BLaER1 (cell line): ENCODE measurements around the gene ACOX2.

Experiments used
- H3K27ac ChIP-seq: shearing (Covaris generic); formaldehyde crosslinking; 2 replicates; pipeline ENCODE4 v1.8.1; 2022
- H3K27me3 ChIP-seq: shearing (Covaris generic); formaldehyde crosslinking; 2 replicates; pipeline ENCODE4 v1.8.1; 2022
- H3K36me3 ChIP-seq: shearing (Covaris generic); formaldehyde crosslinking; 2 replicates; pipeline ENCODE4 v1.8.1; 2022
- H3K4me1 ChIP-seq: shearing (Covaris generic); formaldehyde crosslinking; 2 replicates; pipeline ENCODE4 v1.8.1; 2022
- H3K4me2 ChIP-seq: shearing (Covaris generic); formaldehyde crosslinking; 2 replicates; pipeline ENCODE4 v1.8.1; 2022
- H3K4me3 ChIP-seq: shearing (Covaris generic); formaldehyde crosslinking; 2 replicates; pipeline ENCODE4 v1.8.1; 2022
- H3K9ac ChIP-seq: shearing (Covaris generic); formaldehyde crosslinking; 2 replicates; pipeline ENCODE4 v1.8.1; 2022
- H3K9me3 ChIP-seq: shearing (Covaris generic); formaldehyde crosslinking; 2 replicates; pipeline ENCODE4 v1.8.1; 2022
- H4K20me1 ChIP-seq: shearing (Covaris generic); formaldehyde crosslinking; 2 replicates; pipeline ENCODE4 v1.8.1; 2022
- Cebpa-rat ChIP-seq: shearing (Covaris generic); IDR thresholded peaks from 2 replicates; pipeline ENCODE4 v1.8.1; 2022

Gene ACOX2

DNA sequence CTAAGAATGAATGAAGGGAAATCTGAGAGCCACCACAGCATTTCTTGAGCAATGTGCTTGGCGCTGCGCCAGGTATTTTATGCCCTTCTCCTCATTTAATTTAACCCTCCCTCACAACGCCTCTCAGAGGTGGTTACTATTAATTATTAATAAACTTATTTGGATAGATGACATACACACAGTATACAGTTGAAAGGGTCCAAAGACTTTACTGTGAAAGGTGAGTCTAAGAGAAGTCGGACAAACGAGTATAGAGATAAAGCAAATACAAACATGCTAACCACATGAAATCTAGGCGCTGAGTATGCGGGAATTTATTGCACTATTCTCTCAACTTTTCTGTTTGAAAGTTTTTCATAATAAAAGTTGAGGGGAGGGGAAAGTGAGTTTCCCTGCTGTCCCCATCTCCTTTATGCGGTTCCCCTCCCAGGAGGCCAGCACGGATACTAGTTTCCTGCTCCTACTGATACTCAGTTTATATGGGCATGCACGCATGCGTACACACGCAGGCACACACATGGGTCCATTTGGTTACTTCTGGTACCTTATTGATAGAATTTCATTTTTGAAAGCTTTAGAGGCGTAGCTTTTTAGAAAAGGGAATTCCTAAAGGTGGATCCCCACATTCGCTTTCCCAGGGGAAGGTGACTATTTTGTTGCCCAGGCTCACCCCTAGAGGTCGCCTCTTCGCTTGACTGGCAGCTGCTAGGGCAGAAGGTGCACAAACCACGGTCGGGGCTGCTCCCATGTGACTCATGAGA is 73.6 kb downstream of the ACOX2 start:
- H3K4me3 ChIP-seq = 0 out of 2 replicates have a peak overlapping the region, but pooled peaks have one; percentile 26
- no peaks in the 10 kb centered on the region for H3K36me3 ChIP-seq
- no peaks in the 10 kb centered on the region for H3K9me3 ChIP-seq
- no peak overlapping the region for H3K27ac ChIP-seq
- H3K9ac ChIP-seq = no peak overlapping the region
- peaks cover 14% of the 10 kb centered on the region for H3K4me1 ChIP-seq
- peak overlapping the region; percentile 70 for H3K4me2 ChIP-seq
- no peaks in the 10 kb centered on the region for H4K20me1 ChIP-seq
- H3K27me3 ChIP-seq = no peaks in the 10 kb centered on the region
- no peak for TF ChIP-seq Cebpa-rat

GRCh38 chr3:58462829-58463180 is 74.2 kb downstream of the ACOX2 start:
- H3K27ac ChIP-seq = no peak overlapping the region
- no peak overlapping the region for H3K4me3 ChIP-seq
- H3K27me3 ChIP-seq = no peaks in the 10 kb centered on the region
- H3K9me3 ChIP-seq = no peaks in the 10 kb centered on the region
- H3K4me2 ChIP-seq = peak overlapping the region; percentile 70; the same call in 1 of the 2 replicates
- H3K9ac ChIP-seq = no peak overlapping the region
- H3K4me1 ChIP-seq = peaks cover 14% of the 10 kb centered on the region
- H3K36me3 ChIP-seq = no peaks in the 10 kb centered on the region
- no peaks in the 10 kb centered on the region for H4K20me1 ChIP-seq
- TF ChIP-seq Cebpa-rat = no peak

- Histone ChIP-seq H3K4me2 (no peak overlapping the region), H3K4me1 (peaks cover 14% of the 10 kb centered on the region), H3K9ac (no peak overlapping the region), H3K27ac (no peak overlapping the region), H3K36me3 (no peaks in the 10 kb centered on the region), H3K9me3 (peaks cover 21% of the 10 kb centered on the region), H3K27me3 (no peaks in the 10 kb centered on the region), H3K4me3 (no peak overlapping the region), H4K20me1 (no peaks in the 10 kb centered on the region)
- no peak for TF ChIP-seq Cebpa-rat
Observed at GRCh38 chr3:58459160-58459559, 77.8 kb downstream of the ACOX2 start.
